GM06990 (cell line): ENCODE measurements around the gene ARID3A.
A peak's percentile ranks its signal among the peaks of the same experiment; 100 is the strongest.

Experiments used
- DNase-seq: peaks from one replicate; pipeline ENCODE4 v3.0.0-alpha.2; 2011; ENCODE audit not compliant: insufficient read length; ENCODE audit errors: extremely low read depth
- H3K27me3 ChIP-seq: replicated peaks from 2 replicates; pipeline ENCODE4 v1.6.0; 2011; ENCODE audit warnings: low read length; ENCODE audit not compliant: control insufficient read depth, insufficient read depth
- H3K36me3 ChIP-seq: 2 replicates; pipeline ENCODE4 v1.5.1; 2011; ENCODE audit warnings: low read length; ENCODE audit not compliant: control insufficient read depth, insufficient read depth
- H3K4me3 ChIP-seq: replicated peaks from 2 replicates; pipeline ENCODE4 v1.5.1; 2011; ENCODE audit warnings: low read depth, mild to moderate bottlenecking, control low read depth, low read length
- TF ChIP-seq, protein P1 (sequence below): IDR thresholded peaks from 2 replicates; pipeline ENCODE4 v1.5.1; 2011; ENCODE audit warnings: low read length, control low read depth, mild to moderate bottlenecking, inconsistent platforms; ENCODE audit not compliant: insufficient read depth, poor library complexity, severe bottlenecking

The ARID3A gene

DNA sequence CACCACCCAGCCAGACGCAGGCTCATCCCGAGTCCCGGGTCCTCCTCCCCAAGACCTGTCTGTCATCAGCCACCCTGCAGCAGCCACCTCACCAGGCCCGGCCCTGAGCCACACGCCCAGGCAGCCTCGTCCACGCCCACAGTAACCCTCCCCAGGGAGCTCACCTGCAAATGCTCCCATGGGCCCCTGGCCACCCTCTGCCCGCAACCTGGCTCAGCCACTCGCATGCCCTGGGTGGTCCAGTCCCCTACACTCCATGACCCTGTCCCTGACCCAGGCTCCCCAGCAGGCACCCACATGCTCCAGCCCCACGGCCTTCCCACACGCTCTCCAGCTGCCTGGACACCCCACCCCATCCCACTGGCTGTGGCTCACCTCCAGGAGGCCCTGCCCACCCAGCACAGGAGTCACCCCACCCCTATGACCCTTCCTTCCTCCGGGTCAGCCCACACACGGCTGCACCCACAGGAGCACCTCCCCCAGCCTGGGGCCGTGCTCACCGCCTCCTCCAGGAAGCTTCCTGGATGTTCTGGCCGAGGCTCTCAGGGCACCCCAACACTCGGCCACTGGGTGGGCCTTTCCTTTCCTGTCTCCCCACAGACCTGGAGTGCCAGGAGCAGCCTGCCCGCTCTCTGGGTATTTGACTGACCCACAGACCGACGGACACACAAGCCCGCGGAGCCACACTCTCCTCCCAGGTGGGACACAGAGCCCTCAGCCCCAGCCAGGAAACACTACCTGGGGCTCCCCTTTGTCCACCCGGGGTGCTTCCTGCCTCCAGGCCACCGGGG, 91.5 kb downstream of the ARID3A start:
- DNase-seq: no peak
- TF ChIP-seq, protein P1, sequence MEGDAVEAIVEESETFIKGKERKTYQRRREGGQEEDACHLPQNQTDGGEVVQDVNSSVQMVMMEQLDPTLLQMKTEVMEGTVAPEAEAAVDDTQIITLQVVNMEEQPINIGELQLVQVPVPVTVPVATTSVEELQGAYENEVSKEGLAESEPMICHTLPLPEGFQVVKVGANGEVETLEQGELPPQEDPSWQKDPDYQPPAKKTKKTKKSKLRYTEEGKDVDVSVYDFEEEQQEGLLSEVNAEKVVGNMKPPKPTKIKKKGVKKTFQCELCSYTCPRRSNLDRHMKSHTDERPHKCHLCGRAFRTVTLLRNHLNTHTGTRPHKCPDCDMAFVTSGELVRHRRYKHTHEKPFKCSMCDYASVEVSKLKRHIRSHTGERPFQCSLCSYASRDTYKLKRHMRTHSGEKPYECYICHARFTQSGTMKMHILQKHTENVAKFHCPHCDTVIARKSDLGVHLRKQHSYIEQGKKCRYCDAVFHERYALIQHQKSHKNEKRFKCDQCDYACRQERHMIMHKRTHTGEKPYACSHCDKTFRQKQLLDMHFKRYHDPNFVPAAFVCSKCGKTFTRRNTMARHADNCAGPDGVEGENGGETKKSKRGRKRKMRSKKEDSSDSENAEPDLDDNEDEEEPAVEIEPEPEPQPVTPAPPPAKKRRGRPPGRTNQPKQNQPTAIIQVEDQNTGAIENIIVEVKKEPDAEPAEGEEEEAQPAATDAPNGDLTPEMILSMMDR: no peak
- Histone ChIP-seq H3K4me3 (peak overlapping the region; percentile 45), H3K27me3 (no peaks in the 10 kb centered on the region), H3K36me3 (peaks cover 25% of the 10 kb centered on the region)

DNA sequence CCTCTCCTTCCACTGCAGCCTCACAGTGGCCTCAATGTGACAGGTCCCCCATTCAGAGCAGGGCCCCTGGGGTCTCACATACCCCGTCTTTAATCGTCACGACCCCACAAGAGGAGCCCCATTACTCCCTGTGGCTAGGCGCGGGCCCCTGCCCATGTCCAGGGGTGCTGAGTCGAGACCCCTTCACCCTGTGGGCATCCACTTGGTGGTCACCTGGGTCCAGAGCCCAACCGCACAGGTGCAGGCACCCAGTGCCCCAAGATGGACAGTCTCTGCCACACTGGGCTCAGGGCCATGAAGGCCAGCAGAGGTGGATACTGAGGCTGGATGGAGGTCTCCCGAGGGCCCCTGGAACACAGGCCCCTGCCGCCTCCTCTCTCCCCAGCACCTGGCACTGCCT, 92.1 kb downstream of the ARID3A start:
- Histone ChIP-seq H3K36me3 (peaks cover 24% of the 10 kb centered on the region), H3K27me3 (no peaks in the 10 kb centered on the region), H3K4me3 (peak overlapping the region; percentile 45)
- TF ChIP-seq, protein P1: no peak
- DNase-seq: no peak

DNA sequence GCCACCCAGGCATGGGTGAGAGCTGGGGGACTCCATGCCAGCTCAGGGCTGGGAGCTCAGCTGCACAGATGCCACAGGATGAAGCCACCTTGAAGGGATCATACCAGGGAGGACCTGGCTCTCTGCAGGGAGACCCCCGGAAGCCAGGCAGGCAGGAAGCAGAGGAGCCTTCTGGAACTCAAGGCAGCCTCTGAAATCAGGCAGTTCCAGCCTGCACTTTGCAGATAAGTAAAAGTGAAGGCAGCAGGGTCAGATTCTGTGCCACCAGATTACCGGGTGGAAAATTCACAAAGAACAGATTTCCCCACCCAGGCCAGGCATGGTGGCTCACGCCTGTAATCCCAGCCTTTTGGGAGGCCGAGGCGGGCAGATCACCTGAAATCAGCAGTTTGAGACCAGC, 92.6 kb downstream of the ARID3A start:
- H3K36me3 ChIP-seq: peaks cover 19% of the 10 kb centered on the region
- H3K27me3 ChIP-seq: no peaks in the 10 kb centered on the region
- DNase-seq: no peak
- TF ChIP-seq, protein P1: no peak
- H3K4me3 ChIP-seq: peak overlapping the region; percentile 33

DNA sequence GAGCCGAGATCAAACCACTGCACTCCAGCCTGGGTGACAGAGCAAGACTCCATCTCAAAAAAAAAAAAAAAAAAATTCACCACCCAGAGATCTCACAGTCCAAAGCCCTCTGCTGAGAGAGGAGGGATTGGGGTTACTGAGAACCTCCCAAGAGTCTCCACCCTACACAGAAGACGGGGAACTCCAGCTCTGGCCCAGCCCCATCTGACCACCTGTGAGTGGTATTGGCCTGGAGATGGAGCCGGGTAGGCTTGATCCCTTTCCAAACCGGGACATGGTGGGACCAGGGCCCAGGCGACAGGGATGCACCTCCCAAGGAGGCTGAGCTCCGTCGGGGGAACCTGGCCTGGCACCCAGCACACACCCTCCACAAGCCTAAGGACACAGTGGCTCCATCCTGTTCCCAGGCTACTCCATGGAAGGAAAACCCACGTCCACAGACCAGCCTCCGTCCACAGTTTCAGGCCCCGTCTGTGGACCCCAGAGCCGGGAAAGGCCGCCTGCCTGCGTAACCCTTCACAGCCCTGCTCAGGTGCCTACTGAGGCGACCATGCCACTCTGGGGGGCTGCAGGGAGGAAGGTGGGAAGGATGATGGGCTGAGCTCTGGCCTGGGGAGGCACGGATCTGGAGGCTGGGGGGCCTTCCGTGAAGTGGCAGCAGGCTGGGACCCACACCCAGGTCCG, 93.2 kb downstream of the ARID3A start:
- Histone ChIP-seq H3K36me3 (peaks cover 14% of the 10 kb centered on the region), H3K4me3 (peak overlapping the region; percentile 98), H3K27me3 (no peaks in the 10 kb centered on the region)
- DNase-seq: no peak
- TF ChIP-seq, protein P1: no peak

DNA sequence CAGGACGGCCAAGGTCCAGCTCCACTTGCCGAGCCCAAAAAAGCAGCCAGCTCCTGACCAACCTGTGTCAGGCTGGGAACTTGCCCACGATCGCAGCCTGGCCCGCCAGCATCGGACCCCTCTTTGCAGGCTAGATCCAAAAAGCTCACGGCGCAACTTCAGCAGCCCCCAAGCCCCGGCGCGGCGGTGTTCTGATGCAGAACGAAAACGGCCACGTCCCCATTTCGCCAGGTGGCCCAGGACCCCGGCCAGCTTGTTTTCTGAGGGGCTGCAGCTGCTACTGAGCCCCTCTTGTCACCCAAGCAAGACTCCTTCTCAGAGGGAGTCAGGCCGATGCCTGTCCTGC, 93.8 kb downstream of the ARID3A start:
- DNase-seq: no peak
- H3K36me3 ChIP-seq: peaks cover 14% of the 10 kb centered on the region
- TF ChIP-seq, protein P1: no peak

More for the DNA sequence above, 93.8 kb downstream of the ARID3A start:
- Histone ChIP-seq H3K4me3 (peak overlapping the region; percentile 98), H3K27me3 (no peaks in the 10 kb centered on the region)
